ENCODE measurements around the gene ADRA2C.

DNA sequence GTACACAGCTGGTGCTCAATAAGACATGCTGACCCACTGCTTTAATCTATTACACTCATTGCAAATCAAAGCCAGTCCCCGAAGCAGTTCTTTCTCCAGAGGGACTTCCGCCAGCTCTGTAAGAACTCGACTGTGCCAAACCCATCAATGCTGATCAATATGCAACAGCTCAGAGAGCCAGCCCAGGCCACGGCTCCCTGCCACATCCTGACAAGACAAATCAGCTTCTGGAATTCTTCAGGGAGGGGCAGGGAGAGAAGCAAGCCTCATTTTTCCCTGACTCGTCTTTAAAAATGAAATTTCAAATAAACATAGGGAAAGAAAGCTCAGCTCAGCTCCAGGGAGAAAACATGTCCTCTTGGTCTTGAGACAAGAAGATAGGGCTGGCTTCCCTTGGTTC, 5.3 kb upstream of the ADRA2C start:
- TF ChIP-seq, protein P1, sequence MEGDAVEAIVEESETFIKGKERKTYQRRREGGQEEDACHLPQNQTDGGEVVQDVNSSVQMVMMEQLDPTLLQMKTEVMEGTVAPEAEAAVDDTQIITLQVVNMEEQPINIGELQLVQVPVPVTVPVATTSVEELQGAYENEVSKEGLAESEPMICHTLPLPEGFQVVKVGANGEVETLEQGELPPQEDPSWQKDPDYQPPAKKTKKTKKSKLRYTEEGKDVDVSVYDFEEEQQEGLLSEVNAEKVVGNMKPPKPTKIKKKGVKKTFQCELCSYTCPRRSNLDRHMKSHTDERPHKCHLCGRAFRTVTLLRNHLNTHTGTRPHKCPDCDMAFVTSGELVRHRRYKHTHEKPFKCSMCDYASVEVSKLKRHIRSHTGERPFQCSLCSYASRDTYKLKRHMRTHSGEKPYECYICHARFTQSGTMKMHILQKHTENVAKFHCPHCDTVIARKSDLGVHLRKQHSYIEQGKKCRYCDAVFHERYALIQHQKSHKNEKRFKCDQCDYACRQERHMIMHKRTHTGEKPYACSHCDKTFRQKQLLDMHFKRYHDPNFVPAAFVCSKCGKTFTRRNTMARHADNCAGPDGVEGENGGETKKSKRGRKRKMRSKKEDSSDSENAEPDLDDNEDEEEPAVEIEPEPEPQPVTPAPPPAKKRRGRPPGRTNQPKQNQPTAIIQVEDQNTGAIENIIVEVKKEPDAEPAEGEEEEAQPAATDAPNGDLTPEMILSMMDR (IDR thresholded peaks at IDR 0.05) = no peak
- TF ChIP-seq POLR2AphosphoS5 (IDR thresholded peaks at IDR 0.05) = no peak
- TF ChIP-seq POLR2A (IDR thresholded peaks at IDR 0.05) = no peak

Data from sigmoid colon (tissue), 4 donors.